Fibroblast of pulmonary artery (primary cell): ENCODE results near the gene SKI.
"Not testable (repeated sequence)": the region's sequence is repeated elsewhere in the genome, so short reads cannot be mapped to it uniquely, and the experiment has no call there.

ENCODE experiments used
- DNase-seq: peaks from one replicate; pipeline ENCODE4 v3.0.0-alpha.2; 2010; ENCODE audit warnings: low read depth
- H3K4me3 ChIP-seq: replicated peaks from 2 replicates; pipeline ENCODE4 v1.5.1; 2011; ENCODE audit warnings: low read depth, mild to moderate bottlenecking, control low read depth, low read length, moderate library complexity
- TF ChIP-seq, protein P1 (sequence below): IDR thresholded peaks from 2 replicates; pipeline ENCODE4 v1.5.1; 2011; ENCODE audit warnings: mild to moderate bottlenecking, control low read depth, low read length, inconsistent platforms; ENCODE audit errors: missing control alignments

Gene SKI

DNA sequence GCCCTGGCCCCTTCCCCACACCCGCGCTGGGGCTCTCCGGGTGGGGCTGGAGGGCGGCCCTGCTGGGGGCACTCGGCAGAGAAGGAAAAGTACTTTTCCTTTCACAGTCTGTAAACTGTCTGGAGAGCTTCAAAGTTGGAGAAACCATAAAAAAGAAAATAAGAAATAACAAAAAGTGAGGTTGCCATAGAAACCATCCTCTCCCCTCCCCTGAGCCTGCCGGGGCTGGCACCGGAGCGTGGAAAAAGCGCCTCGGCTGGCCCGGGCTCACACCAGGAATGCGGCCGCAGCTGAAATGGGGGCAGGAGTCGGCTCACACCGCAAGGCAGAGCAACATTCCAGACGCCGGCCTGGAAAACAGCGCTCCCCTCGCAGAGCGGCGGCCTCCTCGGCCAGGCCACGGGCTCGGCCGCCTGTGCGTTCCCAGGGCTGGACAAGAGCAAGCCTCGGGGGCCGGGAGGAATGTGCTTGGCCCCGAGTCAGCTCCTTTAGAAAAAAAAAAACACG, 94.0 kb downstream of the SKI start:
- peak; percentile 91 for DNase-seq
- TF ChIP-seq, protein P1, sequence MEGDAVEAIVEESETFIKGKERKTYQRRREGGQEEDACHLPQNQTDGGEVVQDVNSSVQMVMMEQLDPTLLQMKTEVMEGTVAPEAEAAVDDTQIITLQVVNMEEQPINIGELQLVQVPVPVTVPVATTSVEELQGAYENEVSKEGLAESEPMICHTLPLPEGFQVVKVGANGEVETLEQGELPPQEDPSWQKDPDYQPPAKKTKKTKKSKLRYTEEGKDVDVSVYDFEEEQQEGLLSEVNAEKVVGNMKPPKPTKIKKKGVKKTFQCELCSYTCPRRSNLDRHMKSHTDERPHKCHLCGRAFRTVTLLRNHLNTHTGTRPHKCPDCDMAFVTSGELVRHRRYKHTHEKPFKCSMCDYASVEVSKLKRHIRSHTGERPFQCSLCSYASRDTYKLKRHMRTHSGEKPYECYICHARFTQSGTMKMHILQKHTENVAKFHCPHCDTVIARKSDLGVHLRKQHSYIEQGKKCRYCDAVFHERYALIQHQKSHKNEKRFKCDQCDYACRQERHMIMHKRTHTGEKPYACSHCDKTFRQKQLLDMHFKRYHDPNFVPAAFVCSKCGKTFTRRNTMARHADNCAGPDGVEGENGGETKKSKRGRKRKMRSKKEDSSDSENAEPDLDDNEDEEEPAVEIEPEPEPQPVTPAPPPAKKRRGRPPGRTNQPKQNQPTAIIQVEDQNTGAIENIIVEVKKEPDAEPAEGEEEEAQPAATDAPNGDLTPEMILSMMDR, result no peak
- no peak overlapping the region for H3K4me3 ChIP-seq

DNA sequence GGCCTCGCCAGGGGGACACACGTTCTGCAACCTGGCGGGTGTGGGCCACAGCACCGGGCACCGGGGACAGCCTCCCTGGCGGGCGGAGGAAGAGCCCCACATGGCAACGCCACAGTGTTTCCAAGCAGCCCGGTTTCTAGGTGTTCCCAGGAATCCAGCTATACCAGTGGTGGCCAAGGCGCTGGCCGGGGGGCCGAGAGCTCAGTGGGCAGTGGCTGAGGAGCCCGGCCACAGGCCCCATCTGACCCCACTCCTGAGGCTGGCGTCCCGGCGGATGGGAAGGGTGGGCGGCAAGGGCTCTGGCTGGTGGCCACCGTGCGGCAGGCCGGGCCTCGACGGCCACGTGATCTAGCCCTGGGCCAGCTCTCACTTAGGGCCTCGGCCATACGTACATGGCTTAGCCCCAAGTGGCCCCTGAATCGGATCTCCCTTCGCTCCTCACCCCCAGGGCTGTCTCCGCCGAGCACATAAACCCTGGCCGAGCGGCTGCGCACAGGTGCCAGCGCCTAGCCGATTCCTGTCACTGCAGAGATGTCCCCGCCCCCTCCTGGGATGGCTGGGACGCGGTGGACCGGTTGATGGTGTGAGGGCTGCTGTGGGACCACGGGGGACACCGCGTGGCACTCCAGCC, 94.6 kb downstream of the SKI start:
- TF ChIP-seq, protein P1, result no peak
- no peak for DNase-seq
- no peak overlapping the region for H3K4me3 ChIP-seq

DNA sequence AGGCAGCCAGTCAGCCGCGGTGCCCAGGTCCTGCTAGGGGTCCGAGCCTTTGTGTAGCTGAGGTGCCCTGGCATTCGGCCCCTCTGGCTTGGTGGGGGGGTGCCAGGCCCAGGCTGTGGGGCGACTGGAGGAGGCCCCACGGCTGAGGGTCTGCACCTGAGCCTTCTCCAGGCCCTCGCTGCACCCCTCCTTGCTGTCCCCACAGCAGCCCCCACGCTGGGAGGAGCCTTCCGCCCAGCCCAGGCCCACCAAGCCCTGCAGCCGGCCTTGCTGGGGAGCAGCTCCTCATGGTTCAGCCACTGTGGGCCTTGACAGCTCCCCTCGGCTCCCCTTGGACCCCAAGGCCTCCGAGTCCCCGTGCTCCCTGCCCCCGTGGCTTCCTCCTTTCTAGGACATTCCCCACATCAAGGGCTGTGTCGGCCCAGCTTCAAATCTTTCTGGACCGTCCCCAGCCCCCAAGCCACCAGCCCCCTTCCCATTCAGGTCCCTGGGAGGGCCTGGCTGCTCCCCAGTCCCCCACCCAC, 95.4 kb downstream of the SKI start:
- DNase-seq, result no peak
- H3K4me3 ChIP-seq, result no peak overlapping the region
- TF ChIP-seq, protein P1, result no peak

DNA sequence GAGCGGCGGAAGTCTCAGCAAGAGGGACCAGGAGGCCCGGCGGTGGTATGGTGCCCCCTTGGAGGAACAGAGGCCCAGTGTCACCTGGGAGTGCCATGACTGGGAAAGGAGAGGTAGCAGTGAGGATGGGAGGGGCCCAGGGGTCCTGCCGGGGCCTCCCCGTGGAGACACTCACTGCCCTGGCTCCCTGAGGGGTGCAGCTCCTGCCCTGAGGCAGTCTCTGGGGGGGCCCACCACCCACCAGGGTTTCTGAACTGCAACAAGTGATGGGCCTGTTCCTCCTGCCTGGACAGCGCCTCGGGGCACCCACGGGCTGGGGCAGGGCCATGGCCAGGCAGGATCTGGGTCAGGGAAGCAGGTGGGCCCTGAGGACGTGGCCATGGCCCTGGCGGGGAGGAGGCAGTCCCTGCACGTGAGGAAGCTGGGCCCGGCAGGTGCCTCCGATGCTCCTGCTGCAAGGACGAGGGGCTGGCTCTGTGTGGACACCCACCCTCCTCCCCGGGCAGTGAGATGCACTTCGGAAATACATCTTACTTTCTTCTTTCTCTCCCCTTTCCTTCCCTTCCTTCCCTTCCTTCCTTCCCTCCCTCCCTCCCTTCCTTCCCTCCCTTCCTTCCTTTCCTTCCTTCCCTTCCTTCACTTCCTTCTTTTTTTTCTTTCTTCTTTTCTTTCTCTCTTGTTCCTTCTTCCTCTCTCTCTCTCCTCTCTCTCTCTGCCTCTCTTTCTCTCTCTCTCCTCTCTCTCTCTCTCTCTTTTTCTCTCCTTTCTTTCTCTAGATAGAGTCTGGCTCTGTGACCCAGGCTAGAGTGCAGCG, 96.6 kb downstream of the SKI start:
- TF ChIP-seq, protein P1, result no peak
- no peak for DNase-seq
- no peak overlapping the region for H3K4me3 ChIP-seq

DNA sequence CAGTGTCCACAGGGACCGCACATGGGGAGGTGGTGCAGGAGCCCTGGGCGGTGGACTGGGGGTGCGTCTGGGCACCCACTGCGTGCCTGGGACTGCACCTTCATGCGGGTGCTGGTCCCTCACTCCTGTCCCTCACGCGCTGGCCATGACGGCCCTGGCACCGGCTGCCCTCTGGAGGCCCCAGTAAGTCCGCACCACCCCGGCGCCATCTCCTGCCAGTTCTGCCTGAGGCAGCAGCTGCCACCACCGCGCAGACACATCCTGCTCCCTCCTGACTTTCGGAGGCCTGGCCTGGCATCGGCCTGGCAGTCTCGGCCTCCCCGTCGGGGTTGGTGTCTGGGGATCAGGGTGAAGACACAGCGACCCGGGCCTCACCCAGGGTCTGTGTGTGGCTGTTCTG, 98.4 kb downstream of the SKI start:
- no peak for DNase-seq
- no peak overlapping the region for H3K4me3 ChIP-seq
- TF ChIP-seq, protein P1, result no peak

DNA sequence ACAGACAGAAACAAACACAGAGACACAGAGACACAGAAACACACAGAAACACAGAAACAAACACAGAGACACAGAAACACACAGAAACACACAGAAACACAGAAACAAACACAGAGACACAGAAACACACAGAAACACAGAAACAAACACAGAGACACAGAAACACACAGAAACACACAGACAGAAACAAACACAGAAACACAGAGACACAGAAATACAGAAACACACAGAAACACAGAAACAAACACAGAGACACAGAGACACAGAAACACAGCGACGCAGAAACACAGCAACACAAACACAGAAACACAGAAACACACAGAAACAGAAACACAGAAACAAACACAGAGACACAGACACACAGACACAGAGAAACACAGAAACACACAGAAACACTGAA, 99.0 kb downstream of the SKI start:
- not testable (repeated sequence) for H3K4me3 ChIP-seq, DNase-seq

DNA sequence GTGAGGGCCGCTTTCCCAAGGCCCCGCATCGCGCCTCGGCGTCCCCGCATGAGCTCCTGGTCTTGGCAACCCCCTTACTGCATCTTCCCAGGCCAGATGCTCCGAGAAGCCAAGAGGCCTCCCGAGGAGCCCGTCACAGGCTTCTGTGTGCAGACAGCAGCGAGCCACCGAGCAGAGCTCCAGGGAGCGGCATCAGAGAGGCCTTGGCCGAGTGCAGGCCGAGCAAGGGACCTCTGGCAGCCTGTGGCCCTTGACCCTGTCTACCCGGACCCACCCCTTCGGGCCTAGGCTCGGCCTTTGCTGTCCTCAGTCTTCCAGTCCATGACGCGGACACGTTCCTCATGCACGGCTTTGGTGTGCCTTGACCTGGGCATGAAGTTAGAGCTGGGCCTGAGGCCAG, 99.7 kb downstream of the SKI start:
- H3K4me3 ChIP-seq, result no peak overlapping the region
- TF ChIP-seq, protein P1, result no peak
- DNase-seq, result no peak
